RWPE2 (cell line): ENCODE measurements around the gene TICAM1.

Experiments
- ATAC-seq: fragments of 200-7000 bp; cut with Tn5 transposase; 3 replicates; pipeline ENCODE4 v1.9.1; 2021; ENCODE audit warnings: low read depth
- DNase-seq: peaks from one replicate; pipeline ENCODE4 v3.0.0-alpha.2; 2020; ENCODE audit warnings: low spot score
- H3K27ac ChIP-seq: fragments of 450-650 bp; 2 replicates; pipeline ENCODE4 v1.5.1; 2017; ENCODE audit warnings: mild to moderate bottlenecking; ENCODE audit not compliant: poor library complexity, severe bottlenecking
- H3K27me3 ChIP-seq: fragments of 250-450 bp; sonication (Bioruptor Pico); 2 replicates; pipeline ENCODE4 v1.5.1; 2021; ENCODE audit warnings: mild to moderate bottlenecking, moderate library complexity; ENCODE audit not compliant: insufficient read depth, poor library complexity, severe bottlenecking
- H3K36me3 ChIP-seq: fragments of 250-450 bp; sonication (Bioruptor Pico); 2 replicates; pipeline ENCODE4 v1.5.1; 2020; ENCODE audit warnings: low read depth, mild to moderate bottlenecking, moderate library complexity
- H3K4me1 ChIP-seq: fragments of 250-450 bp; sonication (Bioruptor Pico); 2 replicates; pipeline ENCODE4 v1.5.1; 2021; ENCODE audit warnings: mild to moderate bottlenecking, moderate library complexity; ENCODE audit not compliant: insufficient read depth, poor library complexity, severe bottlenecking
- H3K4me3 ChIP-seq: fragments of 250-450 bp; sonication (Bioruptor Pico); 2 replicates; pipeline ENCODE4 v1.5.1; 2021; ENCODE audit warnings: mild to moderate bottlenecking, moderate library complexity; ENCODE audit not compliant: severe bottlenecking
- H3K9me3 ChIP-seq: fragments of 250-450 bp; sonication (Bioruptor Pico); 2 replicates; pipeline ENCODE4 v1.5.1; 2021; ENCODE audit warnings: mild to moderate bottlenecking, moderate library complexity; ENCODE audit not compliant: severe bottlenecking
- CTCF ChIP-seq: fragments of 450-650 bp; IDR thresholded peaks from one replicate; pipeline ENCODE4 v1.5.1; 2017; ENCODE audit warnings: mild to moderate bottlenecking, moderate library complexity; ENCODE audit not compliant: poor library complexity, severe bottlenecking

TICAM1 gene

GRCh38 chr19:4873930-4874329 is 42.4 kb upstream of the TICAM1 start:
- H3K4me1 ChIP-seq, result peaks cover 6% of the 10 kb centered on the region
- no peak for TF ChIP-seq CTCF
- H3K27ac ChIP-seq, result no peak overlapping the region
- ATAC-seq (no peak), DNase-seq (no peak)
- H3K4me3 ChIP-seq, result no peak overlapping the region
- no peaks in the 10 kb centered on the region for H3K9me3 ChIP-seq
- H3K36me3 ChIP-seq, result no peaks in the 10 kb centered on the region
- no peaks in the 10 kb centered on the region for H3K27me3 ChIP-seq

GRCh38 chr19:4871711-4872110 is 40.2 kb upstream of the TICAM1 start:
- H3K4me1 ChIP-seq, result peaks cover 6% of the 10 kb centered on the region
- H3K27ac ChIP-seq, result peak overlapping the region; percentile 87

GRCh38 chr19:4870025-4870700 is 38.7 kb upstream of the TICAM1 start:
- no peaks in the 10 kb centered on the region for H3K36me3 ChIP-seq
- no peaks in the 10 kb centered on the region for H3K9me3 ChIP-seq
- H3K4me1 ChIP-seq, result peaks cover 6% of the 10 kb centered on the region
- H3K27ac ChIP-seq, result peak overlapping the region; percentile 87
- H3K4me3 ChIP-seq, result no peak overlapping the region
- DNase-seq, result peak; percentile 89
- TF ChIP-seq CTCF, result no peak
- peak; percentile 80 for ATAC-seq
- H3K27me3 ChIP-seq, result no peaks in the 10 kb centered on the region

More at GRCh38 chr19:4871711-4872110, 40.2 kb upstream of the TICAM1 start:
- no peak for ATAC-seq
- no peaks in the 10 kb centered on the region for H3K9me3 ChIP-seq
- H3K27me3 ChIP-seq, result no peaks in the 10 kb centered on the region
- DNase-seq, result no peak
- H3K36me3 ChIP-seq, result no peaks in the 10 kb centered on the region
- no peak overlapping the region for H3K4me3 ChIP-seq
- TF ChIP-seq CTCF, result no peak

GRCh38 chr19:4868286-4868834 is 36.8 kb upstream of the TICAM1 start:
- Histone ChIP-seq H3K4me3 (no peak overlapping the region), H3K36me3 (peaks cover 7% of the 10 kb centered on the region; the same call in 1 of the 2 replicates), H3K4me1 (peaks cover 6% of the 10 kb centered on the region), H3K9me3 (no peaks in the 10 kb centered on the region), H3K27ac (peak overlapping the region; percentile 87), H3K27me3 (no peaks in the 10 kb centered on the region)
- no peak for TF ChIP-seq CTCF
- DNase-seq (no peak), ATAC-seq (no peak)
